Choroid plexus epithelial cell (primary cell): ENCODE data around the gene SND1.

ENCODE experiments used
- DNase-seq: peaks from one replicate; pipeline ENCODE4 v3.0.0-alpha.2; 2010; ENCODE audit warnings: low read depth
- H3K4me3 ChIP-seq: 2 replicates; pipeline ENCODE4 v1.5.1; 2011; ENCODE audit warnings: low read depth, mild to moderate bottlenecking, control low read depth, low read length, moderate library complexity
- TF ChIP-seq, protein P1 (sequence below): conservative IDR thresholded peaks from 2 replicates; pipeline ENCODE4 v1.5.1; 2011; ENCODE audit warnings: low read depth, mild to moderate bottlenecking, control low read depth, inconsistent platforms, low read length, moderate library complexity

SND1 gene

DNA sequence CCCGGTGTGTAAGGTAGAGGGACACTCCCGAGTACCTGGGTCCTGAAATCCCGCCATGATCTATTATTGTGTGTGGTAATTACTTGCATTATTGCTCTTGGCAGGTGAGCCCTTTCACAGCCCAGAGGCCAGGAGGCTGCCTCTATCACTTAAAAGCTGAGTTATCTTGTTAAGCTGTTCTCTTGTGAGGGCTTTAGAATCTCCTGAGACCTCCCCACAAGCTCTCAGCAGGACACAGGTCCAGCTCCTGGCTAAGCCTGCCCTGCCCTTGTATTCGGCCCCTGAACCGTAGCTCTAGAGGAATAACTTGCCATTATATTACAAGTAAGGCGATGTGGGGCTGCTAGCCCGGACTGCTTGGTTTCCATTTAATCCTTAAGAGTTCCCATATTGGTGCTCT is 13.9 kb downstream of the SND1 start:
- no peak overlapping the region for H3K4me3 ChIP-seq
- TF ChIP-seq, protein P1, sequence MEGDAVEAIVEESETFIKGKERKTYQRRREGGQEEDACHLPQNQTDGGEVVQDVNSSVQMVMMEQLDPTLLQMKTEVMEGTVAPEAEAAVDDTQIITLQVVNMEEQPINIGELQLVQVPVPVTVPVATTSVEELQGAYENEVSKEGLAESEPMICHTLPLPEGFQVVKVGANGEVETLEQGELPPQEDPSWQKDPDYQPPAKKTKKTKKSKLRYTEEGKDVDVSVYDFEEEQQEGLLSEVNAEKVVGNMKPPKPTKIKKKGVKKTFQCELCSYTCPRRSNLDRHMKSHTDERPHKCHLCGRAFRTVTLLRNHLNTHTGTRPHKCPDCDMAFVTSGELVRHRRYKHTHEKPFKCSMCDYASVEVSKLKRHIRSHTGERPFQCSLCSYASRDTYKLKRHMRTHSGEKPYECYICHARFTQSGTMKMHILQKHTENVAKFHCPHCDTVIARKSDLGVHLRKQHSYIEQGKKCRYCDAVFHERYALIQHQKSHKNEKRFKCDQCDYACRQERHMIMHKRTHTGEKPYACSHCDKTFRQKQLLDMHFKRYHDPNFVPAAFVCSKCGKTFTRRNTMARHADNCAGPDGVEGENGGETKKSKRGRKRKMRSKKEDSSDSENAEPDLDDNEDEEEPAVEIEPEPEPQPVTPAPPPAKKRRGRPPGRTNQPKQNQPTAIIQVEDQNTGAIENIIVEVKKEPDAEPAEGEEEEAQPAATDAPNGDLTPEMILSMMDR = no peak

DNA sequence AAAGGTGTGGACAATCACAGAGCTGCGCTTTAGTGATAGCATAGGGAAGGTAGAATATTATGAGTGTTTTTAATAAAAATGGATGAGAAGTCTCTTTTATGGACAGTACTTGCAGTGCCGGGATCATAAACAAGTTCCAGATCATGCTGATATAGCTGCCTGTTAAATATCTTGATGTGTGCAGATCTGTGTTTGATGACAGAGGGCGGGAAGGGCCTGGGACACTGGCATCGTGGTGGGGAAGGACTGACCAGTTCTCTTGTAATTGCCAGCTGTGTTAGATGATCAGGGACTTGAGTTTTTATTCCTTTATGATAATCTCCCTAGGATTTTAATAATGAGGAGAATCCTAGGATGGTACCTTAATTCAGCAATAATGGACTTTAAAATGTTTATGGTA is 14.6 kb downstream of the SND1 start:
- no peak for DNase-seq
- H3K4me3 ChIP-seq = no peak overlapping the region

More for the DNA sequence above, 13.9 kb downstream of the SND1 start:
- DNase-seq = no peak

DNA sequence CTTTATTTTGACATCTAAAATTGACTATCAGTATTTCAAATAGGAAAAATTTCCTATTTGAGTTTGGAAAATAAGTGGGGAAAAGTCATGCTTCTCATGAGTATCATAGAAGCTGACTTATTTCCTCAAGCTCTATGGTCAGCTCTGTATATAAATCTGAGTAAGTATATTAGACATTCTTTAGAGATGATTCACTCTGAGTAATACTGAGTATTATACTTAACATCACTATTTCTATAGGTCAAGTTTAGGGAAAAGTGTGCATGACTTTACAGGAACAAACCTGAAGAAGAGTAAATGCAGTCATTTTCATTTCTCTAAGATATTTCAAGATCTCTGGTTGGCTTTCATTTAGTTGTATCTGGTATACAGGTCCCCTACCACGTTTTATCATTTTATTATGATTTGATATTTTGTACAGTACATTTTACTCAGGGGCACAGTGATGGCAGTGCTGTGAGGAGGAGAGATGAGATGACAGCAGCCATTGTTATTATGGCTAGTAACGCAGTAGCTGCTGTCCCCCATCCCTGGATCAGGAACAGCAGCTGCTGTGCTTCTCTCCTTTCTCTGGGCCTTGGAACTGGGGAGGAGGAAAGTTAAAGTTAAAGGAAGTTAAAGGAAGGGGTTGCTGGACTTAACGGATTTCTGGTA is 15.2 kb downstream of the SND1 start:
- DNase-seq = peak; percentile 58
- TF ChIP-seq, protein P1 = no peak

More for the DNA sequence above, 14.6 kb downstream of the SND1 start:
- TF ChIP-seq, protein P1 = no peak

DNA sequence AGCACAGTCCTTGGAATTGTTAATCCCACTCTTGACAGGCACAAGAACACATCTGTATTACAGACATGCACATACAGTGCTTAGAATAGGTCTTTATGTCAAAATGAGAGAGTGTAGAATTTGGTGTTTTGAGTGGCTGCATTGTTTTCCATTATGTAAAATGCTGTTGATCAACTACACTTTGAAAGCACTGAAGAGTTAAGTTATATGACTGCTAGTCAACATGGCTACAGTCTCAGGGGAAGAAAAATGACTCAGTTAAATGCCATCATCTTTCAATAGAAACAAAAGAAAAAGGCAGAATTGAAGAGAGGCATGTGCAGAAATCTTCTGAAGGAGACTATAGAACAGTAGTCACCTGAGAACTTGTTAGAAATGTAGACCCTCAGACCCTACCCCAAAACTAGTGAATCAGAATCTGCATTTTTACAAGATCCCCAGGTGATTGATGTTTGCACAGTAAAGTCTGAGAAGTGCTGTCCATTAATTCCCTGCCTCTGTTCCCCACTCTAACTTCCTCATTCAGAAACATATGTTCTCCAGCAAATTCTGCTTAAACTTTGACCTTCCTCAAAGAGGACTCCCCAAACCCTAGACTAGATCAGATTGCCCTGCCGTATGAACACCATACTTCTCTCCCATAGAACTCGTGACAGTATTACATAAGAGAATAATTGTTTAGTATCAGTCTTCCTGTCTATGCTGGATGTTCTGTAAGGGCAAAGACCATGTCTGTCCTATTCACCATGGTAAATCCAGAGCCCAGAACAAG is 16.0 kb downstream of the SND1 start:
- no peak overlapping the region for H3K4me3 ChIP-seq
- DNase-seq = no peak
- TF ChIP-seq, protein P1 = no peak

More for the DNA sequence above, 15.2 kb downstream of the SND1 start:
- H3K4me3 ChIP-seq = no peak overlapping the region

DNA sequence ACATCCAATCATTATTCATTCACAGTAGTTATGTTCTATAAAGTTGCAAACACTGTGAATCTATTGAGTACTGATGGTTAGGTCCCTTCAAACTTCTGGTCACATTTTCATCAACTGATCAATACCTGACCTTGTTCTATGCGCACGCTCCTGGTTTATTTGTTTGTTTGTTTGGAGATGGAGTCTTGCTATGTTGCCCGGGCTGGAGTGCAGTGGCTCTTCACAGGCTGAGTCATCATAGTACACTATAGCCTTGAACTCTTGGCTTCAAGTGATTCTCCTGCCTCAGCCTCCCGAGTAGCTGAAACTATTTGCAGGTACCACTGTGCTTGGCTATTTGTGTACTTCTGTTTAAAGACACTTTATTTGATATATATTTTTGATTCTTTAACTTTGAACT is 19.3 kb downstream of the SND1 start:
- DNase-seq = no peak
- TF ChIP-seq, protein P1 = no peak
- no peak overlapping the region for H3K4me3 ChIP-seq

DNA sequence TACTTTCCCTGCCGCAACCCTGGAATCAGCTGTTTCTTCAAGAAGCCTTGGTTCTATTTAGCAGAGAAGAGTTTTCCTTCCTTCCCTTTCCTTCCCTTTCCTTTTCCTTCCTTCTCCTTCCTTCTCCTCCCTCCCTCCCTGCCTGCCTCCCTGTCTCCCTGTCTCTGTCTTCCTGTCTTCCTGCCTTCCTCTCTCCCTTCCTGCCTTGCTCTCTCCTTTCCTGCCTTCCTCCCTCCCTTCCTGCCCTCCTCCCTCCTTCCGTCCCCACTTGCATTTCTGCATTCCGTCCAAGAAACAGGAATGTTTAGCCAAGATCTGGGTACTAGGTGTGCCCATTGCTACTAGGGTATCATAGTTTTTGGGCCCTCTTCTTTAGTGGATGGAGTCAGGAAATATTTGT is 21.9 kb downstream of the SND1 start:
- no peak overlapping the region for H3K4me3 ChIP-seq
- TF ChIP-seq, protein P1 = no peak
- DNase-seq = no peak
